ENCODE data around the gene ABCC1.

The ABCC1 gene

DNA sequence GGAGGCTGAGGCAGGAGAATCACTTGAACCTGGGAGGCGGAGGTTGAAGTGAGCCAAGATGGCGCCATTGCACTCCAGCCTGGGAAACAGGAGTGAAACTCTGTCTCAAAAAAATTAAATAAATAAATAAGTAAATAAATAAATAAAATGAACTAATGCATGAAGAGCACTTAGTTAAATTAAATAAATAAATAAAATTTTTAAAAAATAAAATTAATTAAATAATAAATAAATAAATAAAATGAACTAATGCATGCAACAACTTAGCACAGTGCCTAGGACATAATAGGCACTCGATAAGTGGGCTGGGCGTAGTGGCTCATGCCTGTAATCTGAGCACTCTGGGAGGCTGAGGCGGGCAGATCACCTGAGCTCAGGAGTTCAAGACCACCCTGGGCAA, 45.5 kb upstream of the ABCC1 start:
- Histone ChIP-seq H3K27me3 (ENCODE audit: insufficient read depth, low read length, poor library complexity, severe bottlenecking) (no peaks in the 10 kb centered on the region), H3K4me3 (ENCODE audit: low read length, poor library complexity, severe bottlenecking) (no peak overlapping the region), H3K4me1 (ENCODE audit: insufficient read depth, low read length, poor library complexity, severe bottlenecking) (peaks cover 5% of the 10 kb centered on the region), H3K9ac (ENCODE audit: low read depth, low read length, poor library complexity, severe bottlenecking) (no peak overlapping the region), H3K36me3 (ENCODE audit: insufficient read depth, low read length) (no peaks in the 10 kb centered on the region), H3K9me3 (ENCODE audit: insufficient read depth, low read depth, low read length) (no peaks in the 10 kb centered on the region), H2AFZ (ENCODE audit: low read length) (no peak overlapping the region), H3K4me2 (ENCODE audit: low read depth, low read length, poor library complexity, severe bottlenecking) (no peak overlapping the region), H3F3A (ENCODE audit: low read depth) (no peaks in the 10 kb centered on the region), H3K79me2 (ENCODE audit: insufficient read depth, low read length) (no peaks in the 10 kb centered on the region), H4K20me1 (ENCODE audit: insufficient read depth, low read length, poor library complexity, severe bottlenecking) (no peaks in the 10 kb centered on the region), H3K9me2 (replicated peaks; ENCODE audit: low read depth, low read length) (no peaks in the 10 kb centered on the region)
- no peak for TF ChIP-seq EZH2phosphoT487 (IDR thresholded peaks at IDR 0.05; ENCODE audit: borderline replicate concordance)
- TF ChIP-seq, protein P1, sequence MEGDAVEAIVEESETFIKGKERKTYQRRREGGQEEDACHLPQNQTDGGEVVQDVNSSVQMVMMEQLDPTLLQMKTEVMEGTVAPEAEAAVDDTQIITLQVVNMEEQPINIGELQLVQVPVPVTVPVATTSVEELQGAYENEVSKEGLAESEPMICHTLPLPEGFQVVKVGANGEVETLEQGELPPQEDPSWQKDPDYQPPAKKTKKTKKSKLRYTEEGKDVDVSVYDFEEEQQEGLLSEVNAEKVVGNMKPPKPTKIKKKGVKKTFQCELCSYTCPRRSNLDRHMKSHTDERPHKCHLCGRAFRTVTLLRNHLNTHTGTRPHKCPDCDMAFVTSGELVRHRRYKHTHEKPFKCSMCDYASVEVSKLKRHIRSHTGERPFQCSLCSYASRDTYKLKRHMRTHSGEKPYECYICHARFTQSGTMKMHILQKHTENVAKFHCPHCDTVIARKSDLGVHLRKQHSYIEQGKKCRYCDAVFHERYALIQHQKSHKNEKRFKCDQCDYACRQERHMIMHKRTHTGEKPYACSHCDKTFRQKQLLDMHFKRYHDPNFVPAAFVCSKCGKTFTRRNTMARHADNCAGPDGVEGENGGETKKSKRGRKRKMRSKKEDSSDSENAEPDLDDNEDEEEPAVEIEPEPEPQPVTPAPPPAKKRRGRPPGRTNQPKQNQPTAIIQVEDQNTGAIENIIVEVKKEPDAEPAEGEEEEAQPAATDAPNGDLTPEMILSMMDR (conservative IDR thresholded peaks at IDR 0.05; ENCODE audit: low read length), result no peak

DNA sequence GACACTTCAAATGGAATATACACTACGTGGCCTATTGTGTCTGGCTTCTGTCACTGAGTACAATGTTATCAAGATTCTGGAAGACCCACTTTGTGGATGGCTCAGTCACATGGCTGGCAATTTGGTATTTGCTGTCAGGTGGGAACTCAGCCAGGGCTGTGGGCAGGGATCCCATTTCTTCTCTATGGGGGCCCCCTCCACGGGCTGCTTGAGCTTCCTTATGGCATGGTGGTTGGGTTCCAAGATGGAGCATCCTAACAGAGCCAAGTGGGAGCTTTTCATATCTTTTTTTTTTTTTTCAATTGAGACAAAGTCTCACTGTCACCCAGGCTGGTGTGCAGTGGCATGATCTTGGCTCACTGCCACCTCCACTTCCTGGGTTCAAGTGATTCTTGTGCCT, 43.0 kb upstream of the ABCC1 start:
- Histone ChIP-seq H3K4me1 (ENCODE audit: insufficient read depth, low read length, poor library complexity, severe bottlenecking) (no peaks in the 10 kb centered on the region), H3K36me3 (ENCODE audit: insufficient read depth, low read length) (no peaks in the 10 kb centered on the region), H3K27me3 (ENCODE audit: insufficient read depth, low read length, poor library complexity, severe bottlenecking) (no peaks in the 10 kb centered on the region), H3K9ac (ENCODE audit: low read depth, low read length, poor library complexity, severe bottlenecking) (no peak overlapping the region), H3K4me3 (ENCODE audit: low read length, poor library complexity, severe bottlenecking) (no peak overlapping the region), H3F3A (ENCODE audit: low read depth) (no peaks in the 10 kb centered on the region), H3K9me2 (replicated peaks; ENCODE audit: low read depth, low read length) (no peaks in the 10 kb centered on the region), H3K4me2 (ENCODE audit: low read depth, low read length, poor library complexity, severe bottlenecking) (no peak overlapping the region), H3K79me2 (ENCODE audit: insufficient read depth, low read length) (no peaks in the 10 kb centered on the region), H2AFZ (ENCODE audit: low read length) (no peak overlapping the region), H3K9me3 (ENCODE audit: insufficient read depth, low read depth, low read length) (no peaks in the 10 kb centered on the region), H4K20me1 (ENCODE audit: insufficient read depth, low read length, poor library complexity, severe bottlenecking) (no peaks in the 10 kb centered on the region)
- TF ChIP-seq, protein P1 (conservative IDR thresholded peaks at IDR 0.05; ENCODE audit: low read length), result no peak
- TF ChIP-seq EZH2phosphoT487 (IDR thresholded peaks at IDR 0.05; ENCODE audit: borderline replicate concordance), result no peak

DNA sequence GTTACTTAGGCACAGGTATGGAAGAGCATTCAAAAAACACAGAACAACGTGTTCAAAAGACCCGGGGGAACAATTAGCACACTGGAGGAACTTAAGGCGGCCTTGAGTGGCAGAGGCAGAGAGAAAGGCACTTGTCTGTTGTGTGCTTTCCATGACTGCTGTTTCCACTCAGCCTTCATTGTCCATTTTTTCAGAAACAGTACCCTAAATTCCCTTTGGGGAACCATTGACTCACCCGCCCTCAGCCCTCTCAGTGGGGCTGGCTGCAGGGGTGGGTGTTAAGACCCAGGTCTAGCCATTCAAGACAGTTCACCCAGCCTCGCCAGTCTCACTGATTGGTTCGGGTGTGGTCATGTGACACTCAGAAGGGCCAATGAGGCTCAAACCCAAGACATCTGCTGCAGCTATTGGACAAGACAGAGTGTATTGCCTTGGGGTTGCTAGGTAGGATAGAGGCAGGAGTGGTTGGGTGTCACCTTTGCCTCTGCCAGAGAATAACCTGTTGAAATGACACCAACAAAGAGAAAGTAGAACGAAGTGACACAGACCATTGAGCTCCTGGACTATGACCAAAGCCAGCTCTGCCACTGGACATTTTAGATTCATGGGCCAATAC, 41.4 kb upstream of the ABCC1 start:
- Histone ChIP-seq H3K9ac (ENCODE audit: low read depth, low read length, poor library complexity, severe bottlenecking) (no peak overlapping the region), H3K27me3 (ENCODE audit: insufficient read depth, low read length, poor library complexity, severe bottlenecking) (no peaks in the 10 kb centered on the region), H3F3A (ENCODE audit: low read depth) (no peaks in the 10 kb centered on the region), H3K4me3 (ENCODE audit: low read length, poor library complexity, severe bottlenecking) (no peak overlapping the region), H2AFZ (ENCODE audit: low read length) (peak overlapping the region; percentile 73), H3K9me3 (ENCODE audit: insufficient read depth, low read depth, low read length) (no peaks in the 10 kb centered on the region), H3K79me2 (ENCODE audit: insufficient read depth, low read length) (no peaks in the 10 kb centered on the region), H3K4me1 (ENCODE audit: insufficient read depth, low read length, poor library complexity, severe bottlenecking) (no peaks in the 10 kb centered on the region), H3K36me3 (ENCODE audit: insufficient read depth, low read length) (no peaks in the 10 kb centered on the region), H4K20me1 (ENCODE audit: insufficient read depth, low read length, poor library complexity, severe bottlenecking) (no peaks in the 10 kb centered on the region), H3K4me2 (ENCODE audit: low read depth, low read length, poor library complexity, severe bottlenecking) (no peak overlapping the region), H3K9me2 (replicated peaks; ENCODE audit: low read depth, low read length) (no peaks in the 10 kb centered on the region)
- no peak for TF ChIP-seq EZH2phosphoT487 (IDR thresholded peaks at IDR 0.05; ENCODE audit: borderline replicate concordance)
- TF ChIP-seq, protein P1 (conservative IDR thresholded peaks at IDR 0.05; ENCODE audit: low read length), result no peak

Measured in Loucy (cell line).